GM18507 (cell line): ENCODE measurements around the gene DMD.
"Not testable (repeated sequence)": the region's sequence is repeated elsewhere in the genome, so short reads cannot be mapped to it uniquely, and the experiment has no call there.

ENCODE experiments used
- DNase-seq: peaks from one replicate; pipeline ENCODE4 v3.0.0; 2011; ENCODE audit warnings: low read depth; ENCODE audit not compliant: insufficient read length; ENCODE audit errors: extremely low spot score
- FAIRE-seq: peaks from 2 replicates; lab custom pipeline; 2011; peaks lifted over from hg19 to GRCh38; lab: Jason Lieb, UNC

The DMD gene

GRCh38 chrX:31604629-31605221 is 1606.6 kb downstream of the DMD start:
- peak; percentile 72 for FAIRE-seq
- DNase-seq, result no peak

- DNase-seq (no peak), FAIRE-seq (no peak)
Observed at GRCh38 chrX:31603411-31604120, 1607.8 kb downstream of the DMD start.

GRCh38 chrX:31600823-31601222 is 1610.5 kb downstream of the DMD start:
- peak; percentile 54 for FAIRE-seq
- no peak for DNase-seq

GRCh38 chrX:31593353-31593752 is 1618.0 kb downstream of the DMD start:
- FAIRE-seq, result no peak
- no peak for DNase-seq

GRCh38 chrX:31591355-31591754 is 1620.0 kb downstream of the DMD start:
- FAIRE-seq (no peak), DNase-seq (no peak)

- FAIRE-seq, result no peak
- no peak for DNase-seq
Observed at GRCh38 chrX:31590581-31591114, 1620.7 kb downstream of the DMD start.

- FAIRE-seq (no peak), DNase-seq (no peak)
Observed at GRCh38 chrX:31589503-31589902, 1621.8 kb downstream of the DMD start.

GRCh38 chrX:31588355-31588754 is 1623.0 kb downstream of the DMD start:
- FAIRE-seq (no peak), DNase-seq (no peak)

GRCh38 chrX:31583892-31584291 is 1627.5 kb downstream of the DMD start:
- DNase-seq, FAIRE-seq: not testable (repeated sequence)

GRCh38 chrX:31580726-31581125 is 1630.6 kb downstream of the DMD start:
- DNase-seq, result no peak
- no peak for FAIRE-seq

- FAIRE-seq, result no peak
- no peak for DNase-seq
Observed at GRCh38 chrX:31580227-31580626, 1631.1 kb downstream of the DMD start.

GRCh38 chrX:31572360-31572759 is 1639.0 kb downstream of the DMD start:
- DNase-seq, result no peak
- no peak for FAIRE-seq

GRCh38 chrX:31570658-31571057 is 1640.7 kb downstream of the DMD start:
- DNase-seq, result no peak
- no peak for FAIRE-seq

- DNase-seq, result no peak
- no peak for FAIRE-seq
Observed at GRCh38 chrX:31563792-31564191, 1647.6 kb downstream of the DMD start.

- DNase-seq, result no peak
- no peak for FAIRE-seq
Observed at GRCh38 chrX:31555506-31555905, 1655.8 kb downstream of the DMD start.

- DNase-seq (no peak), FAIRE-seq (no peak)
Observed at GRCh38 chrX:31551913-31552312, 1659.4 kb downstream of the DMD start.

- DNase-seq, result no peak
- no peak for FAIRE-seq
Observed at GRCh38 chrX:31550158-31550557, 1661.2 kb downstream of the DMD start.

- DNase-seq (no peak), FAIRE-seq (no peak)
Observed at GRCh38 chrX:31547816-31548215, 1663.5 kb downstream of the DMD start.

GRCh38 chrX:31547416-31547815 is 1663.9 kb downstream of the DMD start:
- FAIRE-seq (no peak), DNase-seq (no peak)

GRCh38 chrX:31546126-31546525 is 1665.2 kb downstream of the DMD start:
- DNase-seq, result no peak
- no peak for FAIRE-seq

- FAIRE-seq (no peak), DNase-seq (no peak)
Observed at GRCh38 chrX:31545726-31546125, 1665.6 kb downstream of the DMD start.
